Stimulated activated CD8-positive, alpha-beta memory T cell treated with anti-CD3 and anti-CD28 coated beads, Interleukin-4, amount 100 ng/mL, for 24 hours (primary cell): ENCODE results near the gene ZSWIM5.

ENCODE experiments used
- DNase-seq: peaks from one replicate; pipeline ENCODE4 v3.0.0-alpha.2; 2020; ENCODE audit warnings: low read depth

ZSWIM5 gene

GRCh38 chr1:45016767-45017166, 189.6 kb downstream of the ZSWIM5 start:
- no peak for DNase-seq

GRCh38 chr1:45016090-45016697, 190.2 kb downstream of the ZSWIM5 start:
- DNase-seq, result no peak

GRCh38 chr1:45015683-45016082, 190.7 kb downstream of the ZSWIM5 start:
- DNase-seq, result no peak

GRCh38 chr1:45014321-45015028, 191.9 kb downstream of the ZSWIM5 start:
- DNase-seq, result peak; percentile 68

GRCh38 chr1:45013551-45014209, 192.7 kb downstream of the ZSWIM5 start:
- no peak for DNase-seq

GRCh38 chr1:45012639-45013278, 193.6 kb downstream of the ZSWIM5 start:
- DNase-seq, result peak; percentile 13

GRCh38 chr1:45011837-45012638, 194.4 kb downstream of the ZSWIM5 start, which contains the start of gene UROD:
Gene UROD (plus strand): TSS chr1:45012254. CDS start chr1:45012266, 12 bp downstream.
- DNase-seq, result peak; percentile 86

GRCh38 chr1:45010855-45011811, 195.3 kb downstream of the ZSWIM5 start, which contains the start of gene HECTD3:
Gene HECTD3 (minus strand): TSS chr1:45011324. CDS start chr1:45011257, 67 bp downstream.
- DNase-seq, result peak; percentile 62

GRCh38 chr1:45009956-45010854, 196.2 kb downstream of the ZSWIM5 start:
- no peak for DNase-seq

GRCh38 chr1:45009296-45009865, 197.0 kb downstream of the ZSWIM5 start:
- no peak for DNase-seq

- DNase-seq, result no peak
Observed at GRCh38 chr1:45008516-45008915, 197.9 kb downstream of the ZSWIM5 start.

GRCh38 chr1:45008076-45008475, 198.3 kb downstream of the ZSWIM5 start:
- DNase-seq, result no peak

GRCh38 chr1:45007311-45007710, 199.1 kb downstream of the ZSWIM5 start:
- no peak for DNase-seq

GRCh38 chr1:45005761-45006160, 200.6 kb downstream of the ZSWIM5 start:
- no peak for DNase-seq

GRCh38 chr1:45004281-45004920, 202.0 kb downstream of the ZSWIM5 start:
- no peak for DNase-seq

- DNase-seq, result no peak
Observed at GRCh38 chr1:45003741-45004140, 202.7 kb downstream of the ZSWIM5 start.

- no peak for DNase-seq
Observed at GRCh38 chr1:45002650-45003645, 203.5 kb downstream of the ZSWIM5 start.
